T-helper 1 cell treated with Interleukin-12 subunit alpha and Interleukin-12 subunit beta and Interleukin-4 antibody, amounts not matched to agents 30 μg/mL and 1 μg/mL, for 36 hours (primary cell): ENCODE results near the gene SAP30L.

ENCODE experiments used
- H3K27ac Mint-ChIP-seq: one replicate; pipeline ENCODE4 v1.8.0; 2021; ENCODE audit warnings: mild to moderate bottlenecking, mixed read lengths
- H3K27me3 Mint-ChIP-seq: one replicate; pipeline ENCODE4 v1.8.0; 2021; ENCODE audit warnings: low read depth, mixed read lengths
- H3K36me3 Mint-ChIP-seq: one replicate; pipeline ENCODE4 v1.8.0; 2021; ENCODE audit warnings: low read depth, mixed read lengths
- H3K4me1 Mint-ChIP-seq: one replicate; pipeline ENCODE4 v1.8.0; 2021; ENCODE audit warnings: low read depth, mixed read lengths
- H3K4me3 Mint-ChIP-seq: one replicate; pipeline ENCODE4 v1.8.0; 2021; ENCODE audit warnings: mild to moderate bottlenecking, moderate library complexity, mixed read lengths
- H3K9me3 Mint-ChIP-seq: one replicate; pipeline ENCODE4 v1.8.0; 2021; ENCODE audit warnings: mixed read lengths

Gene SAP30L

GRCh38 chr5:154445422-154446194, at the start of gene SAP30L:
Gene SAP30L (plus strand): TSS chr5:154445997. CDS start chr5:154446605, 608 bp downstream.
- Mint-ChIP-seq H3K27me3 (no peaks in the 10 kb centered on the region), H3K9me3 (no peaks in the 10 kb centered on the region), H3K4me3 (peak within 1 kb of the TSS; percentile 100), H3K27ac (peak within 1 kb of the TSS; percentile 94), H3K4me1 (peaks cover 57% of the 10 kb centered on the region), H3K36me3 (peaks cover 33% of the 10 kb centered on the region)

GRCh38 chr5:154396128-154396527, 49.7 kb upstream of the SAP30L start:
- no peaks in the 10 kb centered on the region for H3K27me3 Mint-ChIP-seq
- no peaks in the 10 kb centered on the region for H3K9me3 Mint-ChIP-seq
- no peak overlapping the region for H3K4me3 Mint-ChIP-seq
- peaks cover 10% of the 10 kb centered on the region for H3K4me1 Mint-ChIP-seq
- peaks cover 35% of the 10 kb centered on the region for H3K36me3 Mint-ChIP-seq
- H3K27ac Mint-ChIP-seq = no peak overlapping the region

- no peak overlapping the region for H3K27ac Mint-ChIP-seq
Measured at GRCh38 chr5:154397652-154398406, 48.0 kb upstream of the SAP30L start.

GRCh38 chr5:154400678-154401077, 45.1 kb upstream of the SAP30L start:
- Mint-ChIP-seq H3K4me3 (no peak overlapping the region), H3K4me1 (peaks cover 8% of the 10 kb centered on the region), H3K27me3 (no peaks in the 10 kb centered on the region), H3K27ac (no peak overlapping the region), H3K36me3 (peaks cover 17% of the 10 kb centered on the region), H3K9me3 (no peaks in the 10 kb centered on the region)

More at GRCh38 chr5:154397652-154398406, 48.0 kb upstream of the SAP30L start:
- H3K4me3 Mint-ChIP-seq = no peak overlapping the region
- H3K27me3 Mint-ChIP-seq = no peaks in the 10 kb centered on the region
- no peaks in the 10 kb centered on the region for H3K9me3 Mint-ChIP-seq
- H3K4me1 Mint-ChIP-seq = peaks cover 8% of the 10 kb centered on the region
- peaks cover 28% of the 10 kb centered on the region for H3K36me3 Mint-ChIP-seq

GRCh38 chr5:154401355-154401754, 44.4 kb upstream of the SAP30L start:
- Mint-ChIP-seq H3K9me3 (no peaks in the 10 kb centered on the region), H3K27ac (no peak overlapping the region), H3K36me3 (peaks cover 12% of the 10 kb centered on the region), H3K27me3 (no peaks in the 10 kb centered on the region), H3K4me1 (peaks cover 6% of the 10 kb centered on the region), H3K4me3 (no peak overlapping the region)

GRCh38 chr5:154401931-154402330, 43.9 kb upstream of the SAP30L start:
- Mint-ChIP-seq H3K27me3 (no peaks in the 10 kb centered on the region), H3K9me3 (no peaks in the 10 kb centered on the region), H3K4me3 (no peak overlapping the region), H3K4me1 (peaks cover 6% of the 10 kb centered on the region), H3K36me3 (peaks cover 15% of the 10 kb centered on the region), H3K27ac (no peak overlapping the region)

GRCh38 chr5:154402611-154403010, 43.2 kb upstream of the SAP30L start:
- H3K4me1 Mint-ChIP-seq = peaks cover 6% of the 10 kb centered on the region
- H3K4me3 Mint-ChIP-seq = no peak overlapping the region
- H3K27me3 Mint-ChIP-seq = no peaks in the 10 kb centered on the region
- H3K9me3 Mint-ChIP-seq = no peaks in the 10 kb centered on the region
- peaks cover 17% of the 10 kb centered on the region for H3K36me3 Mint-ChIP-seq
- no peak overlapping the region for H3K27ac Mint-ChIP-seq

GRCh38 chr5:154403234-154403633, 42.6 kb upstream of the SAP30L start:
- H3K27ac Mint-ChIP-seq = no peak overlapping the region
- peaks cover 17% of the 10 kb centered on the region for H3K36me3 Mint-ChIP-seq
- H3K27me3 Mint-ChIP-seq = no peaks in the 10 kb centered on the region
- no peak overlapping the region for H3K4me3 Mint-ChIP-seq
- no peaks in the 10 kb centered on the region for H3K9me3 Mint-ChIP-seq
- H3K4me1 Mint-ChIP-seq = peaks cover 6% of the 10 kb centered on the region

GRCh38 chr5:154403776-154404387, 41.9 kb upstream of the SAP30L start:
- H3K27me3 Mint-ChIP-seq = no peaks in the 10 kb centered on the region
- no peak overlapping the region for H3K27ac Mint-ChIP-seq
- H3K4me3 Mint-ChIP-seq = no peak overlapping the region
- no peaks in the 10 kb centered on the region for H3K9me3 Mint-ChIP-seq
- H3K4me1 Mint-ChIP-seq = peaks cover 6% of the 10 kb centered on the region
- H3K36me3 Mint-ChIP-seq = peaks cover 17% of the 10 kb centered on the region

GRCh38 chr5:154405078-154405792, 40.6 kb upstream of the SAP30L start:
- no peak overlapping the region for H3K27ac Mint-ChIP-seq
- no peaks in the 10 kb centered on the region for H3K9me3 Mint-ChIP-seq
- H3K27me3 Mint-ChIP-seq = no peaks in the 10 kb centered on the region
- H3K4me1 Mint-ChIP-seq = peaks cover 6% of the 10 kb centered on the region
- peaks cover 18% of the 10 kb centered on the region for H3K36me3 Mint-ChIP-seq
- H3K4me3 Mint-ChIP-seq = peak overlapping the region; percentile 28

- Mint-ChIP-seq H3K4me3 (no peak overlapping the region), H3K36me3 (peaks cover 20% of the 10 kb centered on the region), H3K27me3 (no peaks in the 10 kb centered on the region), H3K4me1 (peaks cover 6% of the 10 kb centered on the region), H3K27ac (no peak overlapping the region), H3K9me3 (no peaks in the 10 kb centered on the region)
Measured at GRCh38 chr5:154406231-154406630, 39.6 kb upstream of the SAP30L start.

GRCh38 chr5:154406826-154407225, 39.0 kb upstream of the SAP30L start:
- peaks cover 6% of the 10 kb centered on the region for H3K4me1 Mint-ChIP-seq
- no peak overlapping the region for H3K27ac Mint-ChIP-seq
- H3K27me3 Mint-ChIP-seq = no peaks in the 10 kb centered on the region
- no peaks in the 10 kb centered on the region for H3K9me3 Mint-ChIP-seq
- no peak overlapping the region for H3K4me3 Mint-ChIP-seq
- H3K36me3 Mint-ChIP-seq = peaks cover 25% of the 10 kb centered on the region

GRCh38 chr5:154408811-154409210, 37.0 kb upstream of the SAP30L start:
- no peaks in the 10 kb centered on the region for H3K27me3 Mint-ChIP-seq
- no peak overlapping the region for H3K4me3 Mint-ChIP-seq
- H3K36me3 Mint-ChIP-seq = peaks cover 32% of the 10 kb centered on the region
- H3K27ac Mint-ChIP-seq = no peak overlapping the region
- no peaks in the 10 kb centered on the region for H3K9me3 Mint-ChIP-seq
- peaks cover 6% of the 10 kb centered on the region for H3K4me1 Mint-ChIP-seq

- Mint-ChIP-seq H3K9me3 (no peaks in the 10 kb centered on the region), H3K36me3 (peaks cover 33% of the 10 kb centered on the region), H3K4me3 (no peak overlapping the region), H3K27me3 (no peaks in the 10 kb centered on the region), H3K4me1 (peaks cover 6% of the 10 kb centered on the region), H3K27ac (no peak overlapping the region)
Measured at GRCh38 chr5:154409230-154409840, 36.5 kb upstream of the SAP30L start.
